GM12873 (cell line): ENCODE results near the gene SH3BGRL3.

Experiments used
- CTCF ChIP-seq: IDR thresholded peaks from 2 replicates; pipeline ENCODE4 v1.5.1; 2012; ENCODE audit warnings: low read depth, mild to moderate bottlenecking, moderate library complexity, low read length, control low read depth; ENCODE audit not compliant: insufficient read depth; ENCODE audit errors: missing control alignments

The SH3BGRL3 gene

DNA sequence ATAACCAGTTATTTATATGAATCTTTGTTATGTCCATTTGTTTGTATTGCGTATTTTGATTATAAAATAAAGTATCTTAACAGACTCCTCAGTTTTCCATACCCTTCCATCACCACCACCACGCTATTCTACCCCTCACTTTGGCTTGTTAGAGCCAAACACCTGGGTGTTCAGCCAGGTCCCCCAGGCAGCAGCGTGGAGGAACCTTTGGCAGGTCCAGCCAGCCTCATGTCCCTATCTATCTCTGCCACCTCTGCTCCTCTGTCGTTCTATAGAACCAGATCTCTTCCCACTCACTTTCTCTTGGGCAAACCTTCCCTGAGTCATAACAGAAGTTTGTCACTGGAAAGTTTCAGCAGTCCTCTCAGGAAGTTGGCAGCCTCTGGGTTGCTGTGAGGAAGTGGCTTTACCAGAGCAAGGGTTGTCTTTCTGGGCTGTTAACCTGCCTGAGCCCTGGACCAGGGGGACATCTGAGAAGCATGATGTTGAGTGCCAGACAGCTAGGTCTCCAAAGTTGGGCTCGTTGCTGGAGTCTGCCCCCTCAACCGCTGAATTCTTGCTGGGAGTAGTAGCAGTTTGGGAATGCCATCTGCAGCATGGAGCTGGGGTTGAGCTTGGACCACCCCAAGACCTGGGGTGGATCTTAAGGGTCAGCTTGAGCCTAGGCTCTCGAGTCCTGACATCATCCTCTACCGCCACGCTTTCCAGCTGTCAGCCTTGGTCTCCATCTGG, 996 bp upstream of the SH3BGRL3 start:
- TF ChIP-seq CTCF = no peak

DNA sequence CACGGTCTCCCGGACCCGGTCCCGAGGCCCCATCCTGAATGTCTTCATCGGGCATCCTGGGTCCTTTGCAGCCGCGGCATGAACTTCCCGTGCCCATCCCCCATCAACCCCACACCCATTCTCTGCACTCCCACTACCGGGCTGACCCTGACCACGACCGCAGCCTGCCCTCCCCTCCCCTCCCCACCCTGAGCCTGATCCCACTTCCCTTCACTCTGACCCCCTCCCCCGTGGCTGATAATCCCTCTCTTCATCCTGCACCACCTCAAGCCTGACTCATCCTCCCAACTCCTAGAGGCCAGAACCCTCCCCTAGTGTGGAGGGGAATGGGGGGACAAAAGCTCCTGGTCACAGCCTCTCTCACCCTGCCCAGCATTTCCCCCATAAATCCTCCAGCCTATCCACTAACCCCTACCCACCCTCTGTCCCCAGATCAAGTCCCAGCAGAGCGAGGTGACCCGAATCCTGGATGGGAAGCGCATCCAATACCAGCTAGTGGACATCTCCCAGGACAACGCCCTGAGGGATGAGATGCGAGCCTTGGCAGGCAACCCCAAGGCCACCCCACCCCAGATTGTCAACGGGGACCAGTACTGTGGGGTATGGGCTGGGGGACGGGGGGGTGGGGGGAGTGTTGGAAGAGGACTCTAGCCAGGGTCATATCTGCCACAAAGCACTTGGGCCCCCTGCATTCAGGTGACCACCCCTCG, 602 bp downstream of the SH3BGRL3 start:
- TF ChIP-seq CTCF = no peak

GRCh38 chr1:26281091-26281958, 1.4 kb downstream of the SH3BGRL3 start:
- TF ChIP-seq CTCF = no peak

DNA sequence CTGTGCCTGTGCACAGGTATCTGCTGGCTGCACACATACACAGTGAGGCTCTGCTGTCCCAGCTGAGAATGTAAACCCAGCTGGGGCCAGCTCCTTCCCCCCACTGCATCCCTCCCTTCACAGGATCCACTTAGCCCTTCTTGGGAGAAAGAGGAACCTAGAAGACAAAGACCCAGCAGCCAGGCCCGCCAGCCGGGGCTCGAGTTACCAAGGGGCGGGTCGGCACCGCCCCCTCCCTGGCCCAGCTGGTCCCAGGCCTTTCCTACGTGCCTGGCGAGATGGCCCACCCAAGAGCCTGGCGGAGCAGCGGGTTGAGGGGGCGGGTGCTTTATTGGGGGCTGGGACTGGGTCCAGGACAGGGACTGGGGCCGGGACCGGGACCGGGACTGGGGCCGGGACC, 2.1 kb downstream of the SH3BGRL3 start:
- no peak for TF ChIP-seq CTCF

GRCh38 chr1:26282401-26282918, 2.6 kb downstream of the SH3BGRL3 start:
- no peak for TF ChIP-seq CTCF

- TF ChIP-seq CTCF = no peak
Measured at GRCh38 chr1:26283279-26283853, 3.5 kb downstream of the SH3BGRL3 start.
